ENCODE measurements around the gene CDH12.

Gene CDH12

DNA sequence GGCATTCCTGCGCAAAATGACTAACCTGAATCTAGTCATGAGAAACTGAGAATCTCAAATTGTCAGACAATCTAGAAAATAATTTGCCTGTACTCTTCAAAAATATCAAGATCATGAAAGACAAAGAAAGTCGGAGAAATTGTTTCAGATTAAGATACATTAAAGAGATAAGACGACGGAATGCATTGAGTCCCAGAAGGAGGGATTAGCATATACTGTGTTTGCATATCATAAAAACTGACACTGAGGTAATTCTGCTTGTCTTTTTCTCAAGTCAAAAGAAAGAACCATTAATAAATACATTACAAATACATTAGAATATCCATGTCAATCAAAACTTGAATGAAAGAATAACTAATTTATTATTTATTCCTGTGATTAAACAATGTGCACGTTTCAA lies 88.4 kb downstream of the CDH12 start:
- Histone ChIP-seq H3K4me1 (ENCODE audit: insufficient read depth, low read length) (no peaks in the 10 kb centered on the region), H3K27me3 (ENCODE audit: control insufficient read depth in 1 of 2, insufficient read depth in 2 of 2, low read length in 2 of 2) (no peaks in the 10 kb centered on the region), H3K4me3 (ENCODE audit: low read depth in 1 of 2, low read length in 2 of 2) (no peak overlapping the region), H3K9me3 (ENCODE audit: low read length) (no peaks in the 10 kb centered on the region), H3K36me3 (ENCODE audit: insufficient read depth, low read length) (no peaks in the 10 kb centered on the region), H3K9ac (ENCODE audit: low read length) (no peak overlapping the region), H3K27ac (ENCODE audit: low read depth, low read length) (no peak overlapping the region)

DNA sequence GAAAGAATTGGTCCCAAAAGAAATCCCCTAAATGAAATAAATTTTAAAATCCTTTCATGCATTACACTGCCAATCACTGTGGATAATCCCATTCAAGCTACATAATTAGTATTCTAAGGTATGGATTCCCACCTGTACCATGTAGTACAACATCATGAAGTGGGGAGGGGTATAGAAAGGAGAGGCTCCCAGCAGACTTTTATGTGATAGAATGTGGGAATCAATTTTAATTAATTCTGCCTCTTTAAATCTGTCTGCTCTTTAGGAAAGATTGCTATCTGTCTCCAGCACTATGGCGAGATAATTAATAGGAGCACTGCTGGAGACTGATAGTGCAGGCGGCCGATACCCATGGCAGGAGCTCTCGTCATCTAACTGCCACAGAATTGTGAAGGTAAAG lies 95.4 kb downstream of the CDH12 start:
- H3K4me3 ChIP-seq (ENCODE audit: low read depth in 1 of 2, low read length in 2 of 2) = no peak overlapping the region
- H3K9me3 ChIP-seq (ENCODE audit: low read length) = no peaks in the 10 kb centered on the region
- no peak overlapping the region for H3K27ac ChIP-seq (ENCODE audit: low read depth, low read length)
- no peak overlapping the region for H3K9ac ChIP-seq (ENCODE audit: low read length)
- no peaks in the 10 kb centered on the region for H3K27me3 ChIP-seq (ENCODE audit: control insufficient read depth in 1 of 2, insufficient read depth in 2 of 2, low read length in 2 of 2)
- H3K4me1 ChIP-seq (ENCODE audit: insufficient read depth, low read length) = no peaks in the 10 kb centered on the region
- H3K36me3 ChIP-seq (ENCODE audit: insufficient read depth, low read length) = no peaks in the 10 kb centered on the region

DNA sequence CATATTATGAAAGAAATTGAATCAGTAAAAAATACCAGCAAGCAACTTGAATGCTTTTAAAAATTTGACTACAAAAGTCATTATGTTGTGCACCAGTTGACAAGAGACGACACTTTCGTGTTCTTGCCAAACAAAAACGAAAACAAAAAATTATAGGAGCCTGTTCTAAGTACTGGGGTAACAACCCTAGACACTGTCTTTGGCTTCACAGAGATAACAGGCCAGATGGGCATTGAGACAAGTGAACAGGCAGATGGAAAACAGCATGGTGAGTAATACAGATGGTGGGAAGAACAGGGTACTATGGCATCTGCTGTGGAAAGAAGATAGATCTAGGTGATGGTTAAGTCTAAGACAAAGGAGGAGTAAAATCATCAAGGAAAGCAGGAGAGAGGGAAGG lies 99.0 kb downstream of the CDH12 start:
- no peaks in the 10 kb centered on the region for H3K4me1 ChIP-seq (ENCODE audit: insufficient read depth, low read length)
- H3K4me3 ChIP-seq (ENCODE audit: low read depth in 1 of 2, low read length in 2 of 2) = no peak overlapping the region
- no peak overlapping the region for H3K9ac ChIP-seq (ENCODE audit: low read length)
- no peaks in the 10 kb centered on the region for H3K27me3 ChIP-seq (ENCODE audit: control insufficient read depth in 1 of 2, insufficient read depth in 2 of 2, low read length in 2 of 2)
- no peak overlapping the region for H3K27ac ChIP-seq (ENCODE audit: low read depth, low read length)
- no peaks in the 10 kb centered on the region for H3K9me3 ChIP-seq (ENCODE audit: low read length)
- no peaks in the 10 kb centered on the region for H3K36me3 ChIP-seq (ENCODE audit: insufficient read depth, low read length)

DNA sequence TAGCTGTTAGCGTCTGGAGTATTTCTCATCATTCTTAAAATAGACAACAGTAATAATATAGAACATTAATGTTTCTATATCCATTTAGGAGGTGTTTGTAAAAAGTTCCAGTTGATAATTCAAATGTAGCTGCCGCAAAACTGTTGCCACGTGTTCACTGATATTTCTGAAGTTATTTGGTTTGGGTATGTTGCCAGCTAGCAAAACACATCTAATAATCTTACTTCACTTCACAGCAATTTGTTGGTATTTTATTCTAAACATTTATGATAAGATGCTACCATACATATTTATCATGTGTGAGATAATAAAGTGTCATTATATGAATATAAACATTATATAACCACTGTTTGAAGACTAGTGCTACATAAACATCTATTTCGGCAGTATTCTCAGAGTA lies 101.6 kb downstream of the CDH12 start:
- no peaks in the 10 kb centered on the region for H3K27me3 ChIP-seq (ENCODE audit: control insufficient read depth in 1 of 2, insufficient read depth in 2 of 2, low read length in 2 of 2)
- H3K27ac ChIP-seq (ENCODE audit: low read depth, low read length) = no peak overlapping the region
- no peaks in the 10 kb centered on the region for H3K36me3 ChIP-seq (ENCODE audit: insufficient read depth, low read length)
- H3K9me3 ChIP-seq (ENCODE audit: low read length) = no peaks in the 10 kb centered on the region
- H3K4me1 ChIP-seq (ENCODE audit: insufficient read depth, low read length) = no peaks in the 10 kb centered on the region
- no peak overlapping the region for H3K4me3 ChIP-seq (ENCODE audit: low read depth in 1 of 2, low read length in 2 of 2)
- no peak overlapping the region for H3K9ac ChIP-seq (ENCODE audit: low read length)

DNA sequence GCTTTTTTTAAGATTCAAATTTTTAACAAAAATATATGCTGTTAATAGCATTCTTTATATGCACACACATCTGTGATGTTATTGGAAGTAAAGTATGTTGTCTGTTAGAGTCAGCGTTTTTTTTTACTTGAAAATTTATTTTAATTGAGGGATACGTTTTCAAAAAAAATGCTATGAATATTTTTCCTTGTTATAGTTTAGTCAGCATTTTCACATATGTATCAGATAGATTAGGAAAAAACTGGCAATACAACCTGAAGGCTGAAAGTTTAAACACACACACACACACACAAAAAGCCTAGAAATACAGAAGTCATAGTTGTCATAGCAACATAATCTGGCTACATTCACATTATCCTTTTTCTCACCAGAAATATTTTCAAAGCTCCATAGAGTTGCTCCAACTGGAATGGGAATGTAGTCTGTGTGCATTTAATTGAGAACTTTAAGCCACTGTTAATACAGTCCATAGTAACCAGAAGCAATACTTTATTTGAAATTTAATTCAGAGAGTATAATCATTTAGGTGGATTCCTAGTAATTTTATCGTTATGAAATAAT lies 116.6 kb downstream of the CDH12 start:
- H3K4me1 ChIP-seq (ENCODE audit: insufficient read depth, low read length) = no peaks in the 10 kb centered on the region
- no peaks in the 10 kb centered on the region for H3K9me3 ChIP-seq (ENCODE audit: low read length)
- H3K27me3 ChIP-seq (ENCODE audit: control insufficient read depth in 1 of 2, insufficient read depth in 2 of 2, low read length in 2 of 2) = no peaks in the 10 kb centered on the region
- H3K9ac ChIP-seq (ENCODE audit: low read length) = no peak overlapping the region
- no peaks in the 10 kb centered on the region for H3K36me3 ChIP-seq (ENCODE audit: insufficient read depth, low read length)
- H3K4me3 ChIP-seq (ENCODE audit: low read depth in 1 of 2, low read length in 2 of 2) = no peak overlapping the region
- H3K27ac ChIP-seq (ENCODE audit: low read depth, low read length) = no peak overlapping the region

DNA sequence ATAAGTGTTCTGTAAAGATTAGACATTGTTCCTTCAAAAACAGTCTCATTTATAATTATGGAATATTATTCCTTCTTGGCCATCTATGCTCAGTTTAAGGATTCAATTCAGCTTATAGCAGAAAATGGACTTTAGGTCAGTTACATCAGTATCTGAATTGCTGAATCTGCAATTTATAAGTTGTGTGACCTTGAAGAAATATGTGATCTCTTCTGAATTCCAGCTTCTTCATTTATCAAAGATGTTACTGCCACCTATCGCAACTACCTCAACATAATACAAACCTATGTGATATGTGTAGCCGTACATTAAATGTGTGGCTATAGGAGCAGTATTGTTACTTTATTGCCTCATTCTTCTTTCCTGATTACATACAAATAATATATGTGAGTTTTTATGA lies 118.2 kb downstream of the CDH12 start:
- no peaks in the 10 kb centered on the region for H3K4me1 ChIP-seq (ENCODE audit: insufficient read depth, low read length)

DNA sequence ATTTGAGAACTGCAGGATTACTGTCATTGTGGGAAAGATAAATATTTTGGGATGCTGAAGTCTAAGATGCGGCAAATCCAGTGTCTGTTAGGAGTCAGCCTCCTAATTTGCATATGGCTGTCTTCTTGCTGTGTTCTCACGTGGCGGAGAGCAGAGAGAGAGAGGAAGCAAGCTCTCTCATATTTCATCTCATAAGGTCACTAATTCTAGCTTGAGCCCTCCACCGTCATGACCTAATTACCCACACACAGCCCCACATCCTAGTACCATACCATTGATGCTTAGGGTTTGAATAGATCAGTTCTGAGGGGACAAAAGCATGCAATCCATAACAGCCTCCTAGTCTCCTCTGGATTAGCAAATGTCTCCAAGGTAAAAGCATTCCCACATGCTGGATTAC lies 124.5 kb downstream of the CDH12 start:
- no peak overlapping the region for H3K9ac ChIP-seq (ENCODE audit: low read length)
- no peak overlapping the region for H3K4me3 ChIP-seq (ENCODE audit: low read depth in 1 of 2, low read length in 2 of 2)
- H3K27me3 ChIP-seq (ENCODE audit: control insufficient read depth in 1 of 2, insufficient read depth in 2 of 2, low read length in 2 of 2) = no peaks in the 10 kb centered on the region
- H3K9me3 ChIP-seq (ENCODE audit: low read length) = no peaks in the 10 kb centered on the region
- H3K27ac ChIP-seq (ENCODE audit: low read depth, low read length) = no peak overlapping the region
- H3K4me1 ChIP-seq (ENCODE audit: insufficient read depth, low read length) = no peaks in the 10 kb centered on the region
- no peaks in the 10 kb centered on the region for H3K36me3 ChIP-seq (ENCODE audit: insufficient read depth, low read length)

More for the DNA sequence above, 118.2 kb downstream of the CDH12 start:
- H3K9ac ChIP-seq (ENCODE audit: low read length) = no peak overlapping the region
- H3K27ac ChIP-seq (ENCODE audit: low read depth, low read length) = no peak overlapping the region
- no peaks in the 10 kb centered on the region for H3K9me3 ChIP-seq (ENCODE audit: low read length)
- H3K27me3 ChIP-seq (ENCODE audit: control insufficient read depth in 1 of 2, insufficient read depth in 2 of 2, low read length in 2 of 2) = no peaks in the 10 kb centered on the region
- no peak overlapping the region for H3K4me3 ChIP-seq (ENCODE audit: low read depth in 1 of 2, low read length in 2 of 2)
- H3K36me3 ChIP-seq (ENCODE audit: insufficient read depth, low read length) = no peaks in the 10 kb centered on the region

DNA sequence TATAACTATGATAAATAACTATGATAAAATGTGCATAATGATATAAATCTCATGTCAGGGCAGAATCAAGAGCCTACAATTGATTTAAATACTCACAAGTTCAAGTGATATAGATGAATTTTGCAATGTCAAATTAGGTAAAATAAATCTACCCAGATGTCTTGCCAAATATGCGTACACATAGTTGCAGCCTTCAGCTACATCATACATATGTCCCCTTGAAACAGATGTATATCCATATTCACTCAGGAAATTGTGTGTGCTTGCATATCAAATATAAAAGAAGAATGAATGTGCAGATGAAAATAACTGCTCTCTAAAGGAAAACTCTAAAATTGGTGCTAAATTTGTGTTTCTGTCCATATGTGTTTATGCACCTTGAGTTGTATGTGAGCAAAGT lies 130.7 kb downstream of the CDH12 start:
- Histone ChIP-seq H3K36me3 (ENCODE audit: insufficient read depth, low read length) (no peaks in the 10 kb centered on the region), H3K9me3 (ENCODE audit: low read length) (no peaks in the 10 kb centered on the region), H3K27ac (ENCODE audit: low read depth, low read length) (no peak overlapping the region), H3K9ac (ENCODE audit: low read length) (no peak overlapping the region), H3K4me1 (ENCODE audit: insufficient read depth, low read length) (no peaks in the 10 kb centered on the region), H3K4me3 (ENCODE audit: low read depth in 1 of 2, low read length in 2 of 2) (no peak overlapping the region), H3K27me3 (ENCODE audit: control insufficient read depth in 1 of 2, insufficient read depth in 2 of 2, low read length in 2 of 2) (no peaks in the 10 kb centered on the region)

DNA sequence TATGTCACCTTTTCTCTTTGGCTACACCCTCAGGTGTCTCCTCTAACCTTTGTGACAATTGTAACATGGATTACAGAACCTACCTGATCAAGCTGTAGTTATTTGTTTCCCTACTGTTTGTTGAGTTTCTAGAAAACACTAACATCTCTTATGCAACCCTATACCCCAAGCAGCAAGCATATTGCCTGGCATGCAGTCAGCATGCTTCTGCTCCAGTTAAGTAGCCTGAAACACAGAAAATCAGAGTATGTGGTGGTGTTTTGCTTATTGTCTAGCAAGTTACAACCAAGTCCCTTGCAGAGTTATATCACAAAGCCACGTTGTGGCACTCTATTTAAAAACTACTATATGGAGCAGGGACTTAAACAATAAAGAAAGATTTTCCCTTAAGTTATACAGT lies 131.1 kb downstream of the CDH12 start:
- Histone ChIP-seq H3K4me3 (ENCODE audit: low read depth in 1 of 2, low read length in 2 of 2) (no peak overlapping the region), H3K9ac (ENCODE audit: low read length) (no peak overlapping the region), H3K36me3 (ENCODE audit: insufficient read depth, low read length) (no peaks in the 10 kb centered on the region), H3K27ac (ENCODE audit: low read depth, low read length) (no peak overlapping the region), H3K9me3 (ENCODE audit: low read length) (no peaks in the 10 kb centered on the region), H3K27me3 (ENCODE audit: control insufficient read depth in 1 of 2, insufficient read depth in 2 of 2, low read length in 2 of 2) (no peaks in the 10 kb centered on the region), H3K4me1 (ENCODE audit: insufficient read depth, low read length) (no peaks in the 10 kb centered on the region)

DNA sequence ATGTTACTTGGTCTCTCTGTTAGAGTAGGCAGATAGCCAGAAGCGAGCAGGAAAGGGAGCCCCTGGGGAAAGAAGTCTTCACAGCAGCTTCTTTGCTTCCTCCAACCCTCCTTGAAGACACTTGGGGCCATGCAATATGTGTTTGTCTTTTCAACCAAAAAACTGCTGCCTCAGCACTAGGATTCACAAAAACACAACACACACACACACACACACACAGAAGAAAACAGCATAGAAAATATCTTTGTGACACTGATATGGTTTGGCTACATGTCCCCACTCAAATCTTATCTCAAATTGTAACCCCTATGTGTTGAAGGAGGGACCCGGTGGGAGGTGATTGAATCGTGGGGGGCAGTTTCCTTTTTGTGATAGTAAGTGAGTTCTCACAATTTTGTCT lies 133.3 kb downstream of the CDH12 start:
- no peaks in the 10 kb centered on the region for H3K4me1 ChIP-seq (ENCODE audit: insufficient read depth, low read length)
- H3K27ac ChIP-seq (ENCODE audit: low read depth, low read length) = no peak overlapping the region
- H3K36me3 ChIP-seq (ENCODE audit: insufficient read depth, low read length) = no peaks in the 10 kb centered on the region
- H3K9ac ChIP-seq (ENCODE audit: low read length) = no peak overlapping the region
- H3K9me3 ChIP-seq (ENCODE audit: low read length) = no peaks in the 10 kb centered on the region
- H3K4me3 ChIP-seq (ENCODE audit: low read depth in 1 of 2, low read length in 2 of 2) = no peak overlapping the region
- no peaks in the 10 kb centered on the region for H3K27me3 ChIP-seq (ENCODE audit: control insufficient read depth in 1 of 2, insufficient read depth in 2 of 2, low read length in 2 of 2)

DNA sequence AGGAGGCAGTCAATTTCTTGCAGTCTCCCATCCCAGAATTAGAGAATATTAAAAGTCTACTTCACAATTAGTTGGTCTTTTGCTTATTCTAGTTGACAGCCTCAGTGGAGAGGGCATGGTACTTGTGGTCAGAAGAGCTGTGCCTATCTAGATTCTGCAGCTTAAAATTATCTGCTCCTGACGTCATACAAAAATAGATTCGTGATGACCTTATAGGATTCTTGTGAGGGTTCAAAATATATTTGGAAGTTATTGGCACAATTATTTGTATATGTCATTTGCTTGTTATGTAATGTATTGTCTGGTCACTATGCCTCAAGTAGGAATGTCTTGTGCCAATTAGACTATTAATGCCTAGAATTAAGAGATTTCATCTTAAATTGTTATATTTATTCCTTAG lies 142.5 kb downstream of the CDH12 start:
- Histone ChIP-seq H3K4me3 (ENCODE audit: low read depth in 1 of 2, low read length in 2 of 2) (no peak overlapping the region), H3K9me3 (ENCODE audit: low read length) (no peaks in the 10 kb centered on the region), H3K4me1 (ENCODE audit: insufficient read depth, low read length) (no peaks in the 10 kb centered on the region)

DNA sequence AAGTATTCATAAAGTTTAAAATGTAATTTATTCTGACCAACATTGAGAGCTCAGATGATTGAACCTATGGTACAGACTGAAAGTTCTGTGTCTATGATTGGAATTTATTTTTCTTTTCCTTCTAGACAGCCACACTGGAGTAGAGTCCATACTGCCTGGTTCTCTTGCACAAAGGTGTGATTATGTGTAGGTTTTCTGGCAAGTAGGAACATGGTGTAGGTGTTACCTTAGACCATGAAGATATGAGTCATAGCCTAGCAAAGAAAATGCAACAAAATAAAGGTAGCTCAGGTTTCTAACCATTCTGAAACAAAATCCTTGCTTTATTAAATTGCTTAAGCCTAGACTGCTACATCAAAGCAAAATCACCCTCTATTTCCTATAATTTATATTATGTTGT lies 143.4 kb downstream of the CDH12 start:
- Histone ChIP-seq H3K36me3 (ENCODE audit: insufficient read depth, low read length) (no peaks in the 10 kb centered on the region), H3K27me3 (ENCODE audit: control insufficient read depth in 1 of 2, insufficient read depth in 2 of 2, low read length in 2 of 2) (no peaks in the 10 kb centered on the region), H3K4me1 (ENCODE audit: insufficient read depth, low read length) (no peaks in the 10 kb centered on the region), H3K9ac (ENCODE audit: low read length) (no peak overlapping the region), H3K27ac (ENCODE audit: low read depth, low read length) (no peak overlapping the region), H3K4me3 (ENCODE audit: low read depth in 1 of 2, low read length in 2 of 2) (no peak overlapping the region), H3K9me3 (ENCODE audit: low read length) (no peaks in the 10 kb centered on the region)

More for the DNA sequence above, 142.5 kb downstream of the CDH12 start:
- Histone ChIP-seq H3K9ac (ENCODE audit: low read length) (no peak overlapping the region), H3K36me3 (ENCODE audit: insufficient read depth, low read length) (no peaks in the 10 kb centered on the region), H3K27ac (ENCODE audit: low read depth, low read length) (no peak overlapping the region), H3K27me3 (ENCODE audit: control insufficient read depth in 1 of 2, insufficient read depth in 2 of 2, low read length in 2 of 2) (no peaks in the 10 kb centered on the region)
